ENCODE data around the gene IL18.

DNA sequence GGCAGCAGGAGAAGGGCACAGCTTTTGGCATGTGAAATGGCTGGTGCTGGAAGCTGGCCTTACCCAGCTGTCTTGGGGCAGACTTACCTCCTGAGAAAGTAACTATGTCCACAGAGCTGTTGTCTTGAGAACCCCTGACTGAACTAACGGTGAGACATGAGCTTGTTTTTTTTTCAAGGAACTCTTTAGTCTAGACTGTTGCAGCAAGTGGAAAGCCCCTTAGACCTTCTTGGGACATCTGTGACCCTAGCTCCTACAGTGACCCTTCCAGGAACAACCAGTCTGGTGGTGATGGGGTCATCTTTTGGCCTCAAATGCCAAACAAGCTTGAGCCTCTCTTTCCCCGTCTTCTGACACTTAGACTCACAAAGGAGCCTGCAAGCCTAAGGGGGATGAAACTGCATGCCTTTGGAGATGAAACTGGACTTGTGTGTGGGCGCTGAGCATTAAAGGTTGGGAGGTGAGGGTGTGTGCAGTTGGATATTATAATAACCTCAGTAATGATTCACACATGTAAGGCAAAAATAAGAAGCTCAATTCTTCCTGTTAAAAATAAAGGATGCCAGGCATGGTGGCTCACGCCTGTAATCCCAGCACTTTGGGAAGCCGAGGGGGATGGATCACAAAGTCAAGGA lies 41.8 kb downstream of the IL18 start:
- TF ChIP-seq, protein P1, sequence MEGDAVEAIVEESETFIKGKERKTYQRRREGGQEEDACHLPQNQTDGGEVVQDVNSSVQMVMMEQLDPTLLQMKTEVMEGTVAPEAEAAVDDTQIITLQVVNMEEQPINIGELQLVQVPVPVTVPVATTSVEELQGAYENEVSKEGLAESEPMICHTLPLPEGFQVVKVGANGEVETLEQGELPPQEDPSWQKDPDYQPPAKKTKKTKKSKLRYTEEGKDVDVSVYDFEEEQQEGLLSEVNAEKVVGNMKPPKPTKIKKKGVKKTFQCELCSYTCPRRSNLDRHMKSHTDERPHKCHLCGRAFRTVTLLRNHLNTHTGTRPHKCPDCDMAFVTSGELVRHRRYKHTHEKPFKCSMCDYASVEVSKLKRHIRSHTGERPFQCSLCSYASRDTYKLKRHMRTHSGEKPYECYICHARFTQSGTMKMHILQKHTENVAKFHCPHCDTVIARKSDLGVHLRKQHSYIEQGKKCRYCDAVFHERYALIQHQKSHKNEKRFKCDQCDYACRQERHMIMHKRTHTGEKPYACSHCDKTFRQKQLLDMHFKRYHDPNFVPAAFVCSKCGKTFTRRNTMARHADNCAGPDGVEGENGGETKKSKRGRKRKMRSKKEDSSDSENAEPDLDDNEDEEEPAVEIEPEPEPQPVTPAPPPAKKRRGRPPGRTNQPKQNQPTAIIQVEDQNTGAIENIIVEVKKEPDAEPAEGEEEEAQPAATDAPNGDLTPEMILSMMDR (IDR thresholded peaks at IDR 0.05), result no peak
- TF ChIP-seq POLR2AphosphoS5 (IDR thresholded peaks at IDR 0.05) (no peak), POLR2A (IDR thresholded peaks at IDR 0.05; ENCODE audit: low read depth) (no peak), EP300 (IDR thresholded peaks at IDR 0.05) (no peak)

Measured in esophagus muscularis mucosa (tissue), 4 donors.